Osteocyte (in vitro differentiated cells): ENCODE results near the gene ORM1. TPM values are rescaled to one million over a fixed set of nuclear protein-coding genes. Genes with fewer than 3 reads are reported as not detected.

Experiments used
- DNase-seq: peaks from one replicate; pipeline ENCODE4 v3.0.0; 2021; ENCODE audit warnings: mixed read lengths; ENCODE audit not compliant: unreplicated experiment; ENCODE audit errors: extremely low spot score
- H3K27ac Mint-ChIP-seq: one replicate; pipeline ENCODE4 v1.8.0; 2021; ENCODE audit warnings: mild to moderate bottlenecking, mixed read lengths; ENCODE audit not compliant: unreplicated experiment
- H3K27me3 Mint-ChIP-seq: one replicate; pipeline ENCODE4 v1.8.0; 2021; ENCODE audit warnings: mixed read lengths; ENCODE audit not compliant: unreplicated experiment
- H3K36me3 Mint-ChIP-seq: one replicate; pipeline ENCODE4 v1.8.0; 2021; ENCODE audit warnings: mixed read lengths; ENCODE audit not compliant: unreplicated experiment
- H3K4me1 Mint-ChIP-seq: one replicate; pipeline ENCODE4 v1.8.0; 2021; ENCODE audit warnings: mixed read lengths; ENCODE audit not compliant: unreplicated experiment
- H3K4me3 Mint-ChIP-seq: one replicate; pipeline ENCODE4 v1.8.0; 2021; ENCODE audit warnings: mild to moderate bottlenecking, moderate library complexity, mixed read lengths; ENCODE audit not compliant: unreplicated experiment
- H3K9me3 Mint-ChIP-seq: one replicate; pipeline ENCODE4 v1.8.0; 2021; ENCODE audit warnings: mixed read lengths; ENCODE audit not compliant: unreplicated experiment
- total RNA-seq: library from RNA; stranded (reverse); gene quantifications from 2 replicates; pipeline ENCODE4 v1.2.1, GENCODE V29; 2021
- TF ChIP-seq, protein P1 (sequence below): fragments of 200-600 bp; sonication (generic); IDR thresholded peaks from 2 replicates; pipeline ENCODE4 v1.5.0; 2021; ENCODE audit warnings: antibody characterized with exemption, mild to moderate bottlenecking, moderate library complexity

Gene ORM1
- total RNA-seq, 1 donor from 2014 or later: not detected

DNA sequence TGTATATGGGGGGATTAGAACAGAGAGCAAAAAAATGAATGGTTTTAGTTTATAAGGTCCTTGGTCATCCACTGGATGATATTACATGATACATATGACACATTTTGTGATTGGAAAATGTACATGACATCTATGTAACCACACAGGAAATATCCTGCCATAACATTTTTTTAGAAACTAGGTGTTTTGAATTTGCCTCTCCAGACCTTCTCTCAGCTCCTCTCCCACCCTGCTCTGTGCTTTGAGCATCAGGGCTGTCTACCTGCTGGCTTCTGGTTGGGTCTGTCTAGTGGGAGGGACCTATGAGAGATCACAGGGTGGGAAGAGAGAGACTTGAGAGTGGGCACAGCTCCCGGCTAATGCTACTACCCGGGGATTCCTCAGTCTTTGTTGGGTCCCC, 40.5 kb downstream of the ORM1 start:
- Mint-ChIP-seq H3K27me3 (no peaks in the 10 kb centered on the region), H3K27ac (no peak overlapping the region), H3K36me3 (peaks cover 62% of the 10 kb centered on the region), H3K4me3 (no peak overlapping the region), H3K4me1 (peaks cover 19% of the 10 kb centered on the region), H3K9me3 (no peaks in the 10 kb centered on the region)
- TF ChIP-seq, protein P1, sequence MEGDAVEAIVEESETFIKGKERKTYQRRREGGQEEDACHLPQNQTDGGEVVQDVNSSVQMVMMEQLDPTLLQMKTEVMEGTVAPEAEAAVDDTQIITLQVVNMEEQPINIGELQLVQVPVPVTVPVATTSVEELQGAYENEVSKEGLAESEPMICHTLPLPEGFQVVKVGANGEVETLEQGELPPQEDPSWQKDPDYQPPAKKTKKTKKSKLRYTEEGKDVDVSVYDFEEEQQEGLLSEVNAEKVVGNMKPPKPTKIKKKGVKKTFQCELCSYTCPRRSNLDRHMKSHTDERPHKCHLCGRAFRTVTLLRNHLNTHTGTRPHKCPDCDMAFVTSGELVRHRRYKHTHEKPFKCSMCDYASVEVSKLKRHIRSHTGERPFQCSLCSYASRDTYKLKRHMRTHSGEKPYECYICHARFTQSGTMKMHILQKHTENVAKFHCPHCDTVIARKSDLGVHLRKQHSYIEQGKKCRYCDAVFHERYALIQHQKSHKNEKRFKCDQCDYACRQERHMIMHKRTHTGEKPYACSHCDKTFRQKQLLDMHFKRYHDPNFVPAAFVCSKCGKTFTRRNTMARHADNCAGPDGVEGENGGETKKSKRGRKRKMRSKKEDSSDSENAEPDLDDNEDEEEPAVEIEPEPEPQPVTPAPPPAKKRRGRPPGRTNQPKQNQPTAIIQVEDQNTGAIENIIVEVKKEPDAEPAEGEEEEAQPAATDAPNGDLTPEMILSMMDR: no peak
- DNase-seq: no peak

DNA sequence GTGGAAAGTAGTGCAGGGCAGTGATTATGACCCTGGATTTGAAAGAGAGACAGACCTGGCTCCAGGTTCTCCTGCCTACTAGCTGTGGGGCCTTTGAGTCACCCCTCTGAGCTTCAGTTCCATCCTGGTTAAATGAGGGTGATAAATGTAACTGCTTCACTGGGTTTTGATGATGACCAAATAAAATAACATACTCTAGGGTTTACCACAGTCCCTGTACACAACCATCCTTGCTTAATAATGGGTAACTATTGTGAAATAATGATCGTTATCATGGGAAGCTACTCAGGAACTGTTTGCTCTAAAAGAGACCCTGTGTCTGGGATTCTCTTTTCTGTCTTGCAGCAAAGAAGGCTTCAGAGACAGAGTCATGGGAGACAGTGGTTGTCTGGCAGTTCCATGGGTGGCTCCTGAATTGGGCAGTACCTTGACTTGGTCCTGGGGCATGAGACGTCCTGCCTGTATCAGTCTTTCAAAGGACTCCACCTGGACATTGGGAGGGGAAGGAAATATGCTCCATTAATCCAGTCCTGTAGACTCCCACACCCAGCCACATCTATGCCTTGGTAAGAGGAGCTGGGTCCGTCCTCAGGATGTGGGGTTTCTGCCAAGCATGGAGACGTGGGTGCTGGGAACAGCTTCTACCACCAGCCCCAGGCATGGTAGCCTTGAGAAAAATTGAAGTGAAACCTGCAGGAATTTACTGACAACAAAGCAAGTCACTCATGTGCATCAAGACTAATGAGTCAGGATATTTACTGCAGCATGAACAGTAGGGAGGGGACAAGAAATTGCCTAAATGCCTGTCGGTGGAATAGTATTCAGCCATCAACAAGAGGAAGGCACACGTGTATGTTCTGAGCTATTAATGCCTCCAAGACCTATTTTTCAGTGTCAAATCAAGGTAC, 41.5 kb downstream of the ORM1 start:
- H3K36me3 Mint-ChIP-seq: peaks cover 62% of the 10 kb centered on the region
- H3K27ac Mint-ChIP-seq: peak overlapping the region; percentile 10
- no peak for DNase-seq
- TF ChIP-seq, protein P1: no peak
- H3K27me3 Mint-ChIP-seq: no peaks in the 10 kb centered on the region
- peaks cover 19% of the 10 kb centered on the region for H3K4me1 Mint-ChIP-seq
- H3K9me3 Mint-ChIP-seq: no peaks in the 10 kb centered on the region
- H3K4me3 Mint-ChIP-seq: no peak overlapping the region

DNA sequence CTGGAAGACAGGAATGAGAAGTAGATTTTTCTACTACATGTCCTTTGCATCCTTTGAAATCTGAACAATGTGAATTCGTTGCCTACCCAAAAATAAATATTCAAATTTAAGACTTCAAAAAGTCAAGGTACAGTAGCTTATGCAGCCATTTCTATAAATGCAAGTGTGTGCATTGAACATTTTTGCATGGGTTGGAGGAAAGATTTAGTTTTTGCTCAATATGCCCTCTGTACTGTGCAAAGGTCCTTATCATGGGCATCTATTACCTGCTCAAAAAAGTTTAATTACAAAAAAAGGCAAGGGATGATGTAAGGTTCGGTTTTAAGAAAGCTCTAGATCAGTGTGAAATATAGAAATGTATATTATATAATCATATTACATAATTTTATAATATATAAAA, 42.3 kb downstream of the ORM1 start:
- Mint-ChIP-seq H3K9me3 (no peaks in the 10 kb centered on the region), H3K4me3 (no peak overlapping the region), H3K27ac (peak overlapping the region; percentile 10), H3K4me1 (peaks cover 19% of the 10 kb centered on the region), H3K27me3 (no peaks in the 10 kb centered on the region), H3K36me3 (peaks cover 54% of the 10 kb centered on the region)
- TF ChIP-seq, protein P1: no peak
- DNase-seq: no peak

DNA sequence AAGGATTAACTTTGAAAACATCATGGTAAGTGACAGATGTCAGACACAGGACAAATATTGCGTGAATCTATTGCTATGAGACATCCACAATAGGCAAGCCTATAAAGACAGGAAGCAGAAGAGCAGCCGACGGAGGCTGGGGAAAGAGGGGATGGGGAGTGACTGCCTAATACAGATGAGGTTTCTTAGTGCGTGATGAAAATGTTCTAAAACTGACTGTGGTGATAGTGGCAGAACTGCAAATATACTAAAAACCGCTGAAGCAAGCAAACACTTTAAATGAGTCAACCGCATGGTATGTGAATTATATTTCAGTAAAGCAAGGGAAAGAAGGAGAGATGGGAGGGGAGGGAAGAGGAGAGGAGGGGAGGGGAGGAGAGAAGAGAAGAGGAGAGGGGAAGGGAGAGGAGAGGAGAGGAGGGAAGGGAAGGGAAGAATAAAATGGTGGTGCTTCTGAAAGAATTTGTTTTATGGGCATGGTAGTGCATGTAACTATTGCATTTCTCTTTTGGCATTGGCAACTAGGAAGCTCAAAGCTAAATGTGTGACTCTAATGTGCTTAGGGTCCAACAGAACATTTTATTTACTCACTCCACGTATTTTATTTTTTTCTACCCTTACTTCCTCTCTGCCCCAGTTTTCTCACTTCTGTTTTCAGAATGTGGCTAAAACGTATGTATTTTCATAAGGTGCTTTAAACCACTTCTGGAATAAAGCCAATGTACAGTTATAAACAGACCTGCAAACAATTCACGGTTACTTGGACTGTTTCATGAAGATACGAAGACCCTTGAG, 43.6 kb downstream of the ORM1 start:
- TF ChIP-seq, protein P1: no peak
- DNase-seq: no peak
- peaks cover 44% of the 10 kb centered on the region for H3K36me3 Mint-ChIP-seq
- no peaks in the 10 kb centered on the region for H3K27me3 Mint-ChIP-seq
- H3K4me3 Mint-ChIP-seq: no peak overlapping the region
- H3K27ac Mint-ChIP-seq: peak overlapping the region; percentile 90
- H3K9me3 Mint-ChIP-seq: no peaks in the 10 kb centered on the region
- H3K4me1 Mint-ChIP-seq: peaks cover 19% of the 10 kb centered on the region

DNA sequence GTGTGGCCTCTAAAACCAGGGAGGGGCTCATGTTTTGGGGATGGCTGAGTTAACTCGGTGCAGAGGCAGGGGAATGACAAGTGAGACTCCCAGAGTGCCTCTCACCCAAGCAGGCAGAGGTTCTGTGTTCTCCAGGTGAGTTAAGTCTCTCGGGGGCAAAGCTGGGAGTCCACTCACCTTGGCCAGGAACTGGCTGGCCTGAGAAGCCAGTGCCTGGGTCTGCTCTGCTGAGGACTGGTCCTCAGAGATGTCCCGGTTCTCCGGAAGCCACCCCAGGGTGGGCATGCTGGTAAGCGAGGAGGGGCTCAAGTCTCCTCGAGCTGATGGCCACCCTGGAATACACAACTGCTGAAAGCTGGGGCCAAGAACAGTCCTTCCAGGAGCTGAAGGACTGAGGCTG, 44.5 kb downstream of the ORM1 start:
- Mint-ChIP-seq H3K27me3 (no peaks in the 10 kb centered on the region), H3K4me1 (peaks cover 22% of the 10 kb centered on the region), H3K36me3 (peaks cover 45% of the 10 kb centered on the region), H3K4me3 (no peak overlapping the region), H3K9me3 (no peaks in the 10 kb centered on the region), H3K27ac (peak overlapping the region; percentile 90)
- TF ChIP-seq, protein P1: no peak
- no peak for DNase-seq
